Epithelial cell of prostate (primary cell): Measurements from ENCODE around the gene DGKH.
"Not testable (repeated sequence)": the region's sequence is repeated elsewhere in the genome, so short reads cannot be mapped to it uniquely, and the experiment has no call there.

ENCODE experiments used
- DNase-seq: peaks from one replicate; pipeline ENCODE4 v3.0.0-alpha.2; 2011; ENCODE audit warnings: low read depth, low spot score
- H3K27ac ChIP-seq: fragments of 450-650 bp; 2 replicates; pipeline ENCODE4 v1.5.1; 2017; ENCODE audit warnings: mild to moderate bottlenecking

Gene DGKH

DNA sequence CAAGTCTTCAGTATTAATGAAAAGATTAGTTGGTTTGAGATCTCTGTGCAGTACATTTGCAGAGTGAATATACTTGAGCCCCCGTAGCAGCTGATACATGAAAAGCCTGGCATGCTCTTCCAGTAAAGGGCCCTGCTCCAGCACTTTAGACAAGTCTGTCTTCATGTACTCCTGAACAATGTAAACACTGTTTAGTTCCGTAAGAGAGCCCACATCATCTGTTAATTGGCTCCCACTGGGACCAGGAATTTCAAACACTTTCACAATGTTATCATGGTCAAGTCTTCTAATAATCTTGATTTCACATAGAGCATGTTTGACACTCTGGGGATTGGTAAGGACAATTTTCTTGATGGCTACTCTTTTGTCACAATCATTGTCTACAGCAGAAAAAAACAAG is 22.2 kb downstream of the DGKH start:
- DNase-seq, H3K27ac ChIP-seq: not testable (repeated sequence)

DNA sequence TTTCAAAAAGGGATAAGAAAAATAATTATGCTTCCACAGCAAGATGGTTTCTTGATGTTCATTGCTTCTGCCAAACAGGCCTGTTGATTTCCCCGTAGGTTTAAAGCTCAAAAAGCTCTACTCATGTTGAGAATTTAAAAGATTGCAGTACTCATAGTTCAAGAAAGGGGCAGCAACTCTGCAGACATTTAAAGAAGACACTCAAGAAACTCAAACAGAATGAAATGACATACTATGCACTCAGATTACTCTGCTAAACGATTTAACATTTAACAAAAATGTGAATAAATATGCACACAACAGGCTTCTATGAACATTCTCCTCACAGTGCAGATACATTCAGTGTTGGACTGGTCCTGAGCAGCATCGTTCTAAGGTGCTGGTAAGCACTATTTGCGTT is 22.7 kb downstream of the DGKH start:
- not testable (repeated sequence) for H3K27ac ChIP-seq, DNase-seq

DNA sequence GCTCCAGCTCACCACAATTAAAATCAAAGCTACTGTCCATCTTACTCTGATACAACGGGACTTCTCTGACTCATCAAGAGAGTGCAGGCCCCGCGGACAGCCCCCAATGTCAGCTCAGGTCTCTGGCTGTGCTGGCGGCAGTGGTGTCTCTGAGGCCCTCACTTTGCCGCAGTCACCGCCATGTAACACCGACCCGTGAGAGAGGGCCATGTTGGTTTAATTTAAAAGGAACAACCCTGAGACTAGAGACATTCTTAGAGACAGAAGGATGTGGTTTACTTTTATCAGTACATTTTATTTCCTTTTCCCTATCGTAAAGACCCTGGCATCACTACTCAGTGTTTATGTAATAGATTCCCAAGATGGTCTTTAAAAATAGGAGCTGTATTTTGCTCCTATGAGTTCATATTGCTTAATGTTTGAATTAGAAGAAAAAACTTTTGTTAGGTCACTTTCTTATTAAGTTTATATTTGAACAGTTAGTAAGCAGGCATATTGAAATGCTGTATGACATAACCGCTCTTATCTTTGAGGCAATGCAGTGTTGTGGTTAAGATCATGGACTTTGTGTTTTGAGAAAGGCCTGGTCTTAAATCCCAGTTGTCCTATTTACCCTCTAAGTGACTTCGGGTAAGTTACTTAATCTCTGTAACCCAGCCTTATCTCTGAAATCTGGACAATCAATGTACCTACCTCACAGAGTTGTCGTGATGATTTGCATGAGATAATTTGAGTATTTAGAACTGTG is 23.4 kb downstream of the DGKH start:
- DNase-seq = no peak
- H3K27ac ChIP-seq = no peak overlapping the region

DNA sequence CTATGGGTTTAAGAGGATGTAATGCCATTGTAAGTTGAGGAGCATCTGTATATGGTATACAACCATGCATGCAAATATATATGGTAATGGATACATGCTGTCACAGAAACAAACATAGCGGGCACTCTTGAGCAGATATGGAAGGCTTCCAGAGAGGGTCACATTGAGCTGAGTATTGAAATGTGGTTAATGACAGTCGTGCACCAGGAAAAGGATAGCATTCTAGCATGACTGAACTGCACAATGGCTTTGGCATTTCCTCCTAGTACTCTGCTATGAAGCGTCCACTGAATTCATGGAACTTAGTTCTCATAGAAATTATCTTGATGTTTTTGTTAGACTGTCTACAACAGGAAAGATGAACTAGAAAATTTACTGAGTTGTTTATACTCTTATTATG is 25.2 kb downstream of the DGKH start:
- H3K27ac ChIP-seq = no peak overlapping the region
- no peak for DNase-seq

DNA sequence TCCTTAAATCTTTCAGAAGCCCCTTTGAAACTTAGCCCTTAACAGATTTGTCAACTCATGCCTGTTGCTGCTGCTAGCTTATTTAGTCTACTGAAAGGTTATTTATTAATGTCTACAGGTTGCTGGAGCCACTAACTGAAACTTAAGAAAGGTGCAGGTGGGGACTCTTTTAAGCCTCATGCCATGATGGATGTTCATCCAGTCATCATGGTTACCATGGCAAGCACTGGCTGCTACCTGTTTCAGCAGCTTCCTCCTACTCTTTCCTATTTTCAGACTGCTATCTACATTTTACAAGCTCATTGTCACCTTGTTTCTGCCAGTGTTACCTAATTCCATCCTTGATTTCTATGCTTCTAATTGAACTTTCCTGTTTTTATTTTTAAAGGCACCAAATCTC is 27.1 kb downstream of the DGKH start:
- no peak overlapping the region for H3K27ac ChIP-seq
- no peak for DNase-seq

DNA sequence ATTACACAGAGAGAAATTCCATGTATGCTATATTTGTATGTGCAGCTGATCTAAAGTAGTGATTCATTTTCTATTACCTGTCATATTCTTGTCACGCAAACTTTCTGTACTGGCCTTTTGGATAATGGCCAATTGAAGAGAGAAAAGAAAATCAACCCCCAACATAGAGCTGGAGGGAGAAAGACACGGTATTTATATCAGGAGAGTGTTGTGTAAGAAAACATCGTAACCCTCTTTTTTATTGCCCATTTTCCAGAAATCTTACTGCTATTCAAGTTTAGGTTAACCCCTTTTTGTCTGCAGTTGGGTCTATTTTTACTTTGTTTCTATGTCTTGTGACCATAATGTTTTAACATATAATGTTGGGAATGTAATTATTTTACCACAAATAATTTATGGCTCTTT is 27.9 kb downstream of the DGKH start:
- DNase-seq = no peak
- H3K27ac ChIP-seq = no peak overlapping the region

DNA sequence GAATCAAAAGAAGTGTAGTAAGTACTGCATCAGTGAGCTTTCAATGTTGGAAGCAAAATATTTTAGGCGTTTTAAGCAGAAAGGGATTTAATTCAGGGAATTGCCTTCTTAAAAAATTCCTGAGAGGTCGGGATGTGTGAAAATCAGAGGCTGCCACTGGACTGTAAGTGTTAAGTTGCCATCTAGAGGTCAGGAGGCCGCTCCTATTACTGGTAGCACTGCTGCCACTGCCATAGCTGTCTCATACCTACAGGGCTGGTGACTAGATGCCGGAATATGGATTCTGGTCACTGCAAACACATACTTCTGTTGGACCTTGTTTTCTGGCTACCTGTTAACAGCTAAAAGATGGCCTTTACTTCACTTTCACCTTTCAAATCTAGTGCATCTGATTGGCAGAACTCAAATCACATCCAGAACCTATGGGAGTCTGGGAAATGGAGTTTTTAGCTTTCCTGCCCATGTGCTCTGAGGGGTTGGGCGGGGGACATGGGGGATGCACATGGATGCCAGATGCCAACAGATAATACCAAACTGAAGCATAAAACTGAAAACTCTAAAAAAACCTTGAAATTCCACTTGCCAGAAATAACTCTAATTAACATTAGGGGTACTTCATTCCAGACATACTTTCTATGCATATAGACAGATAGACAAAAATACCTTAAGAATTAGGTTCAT is 29.8 kb downstream of the DGKH start:
- DNase-seq = no peak
- no peak overlapping the region for H3K27ac ChIP-seq

DNA sequence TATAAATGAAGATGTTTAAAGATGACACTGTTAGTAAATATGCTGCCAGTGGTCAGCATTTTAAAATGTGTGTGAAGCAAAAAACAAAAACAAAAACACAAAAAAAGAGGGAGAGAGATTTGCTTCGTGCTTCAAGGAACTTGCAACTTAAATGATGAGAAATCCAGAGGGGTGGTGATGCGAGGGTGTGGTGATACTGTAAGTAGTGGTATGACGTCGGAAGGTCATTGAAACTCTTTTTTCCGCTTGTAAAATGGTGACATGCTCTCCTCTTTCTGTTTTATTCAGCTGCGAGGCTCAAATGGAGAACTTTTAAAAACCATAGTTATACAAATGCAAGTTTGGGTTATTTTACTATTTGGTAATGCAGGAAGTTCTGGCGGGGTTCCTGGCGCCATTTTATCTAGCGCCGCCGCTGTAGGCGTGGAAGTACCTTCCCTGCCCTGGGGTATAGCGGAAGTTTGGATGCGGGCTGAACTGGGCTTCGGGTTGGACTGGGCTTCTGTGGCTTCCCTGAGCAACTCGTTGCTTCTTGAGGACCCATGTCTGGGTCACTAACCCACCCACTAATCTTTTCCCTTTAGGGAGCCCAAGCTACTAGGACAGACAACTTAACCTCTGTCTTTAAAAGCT is 34.8 kb downstream of the DGKH start:
- no peak for DNase-seq
- H3K27ac ChIP-seq = no peak overlapping the region

DNA sequence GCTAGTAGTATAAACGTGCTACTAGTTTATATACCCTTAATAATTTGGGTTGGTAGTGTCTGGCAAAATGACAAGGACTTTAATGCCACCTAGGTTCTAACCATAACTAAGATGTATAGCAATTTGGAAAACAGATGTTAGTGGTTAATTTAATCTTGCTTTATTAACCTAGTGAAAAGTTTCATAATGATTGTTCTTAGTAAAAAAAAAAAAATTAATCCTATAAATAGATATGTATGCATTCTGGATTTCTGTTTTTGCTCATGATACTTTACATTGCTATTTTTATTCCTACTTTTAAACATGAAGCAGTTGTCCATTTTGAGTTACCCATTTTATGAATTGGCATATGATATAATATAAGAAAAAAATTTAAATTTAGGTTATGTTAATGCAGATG is 36.3 kb downstream of the DGKH start:
- no peak overlapping the region for H3K27ac ChIP-seq
- DNase-seq = no peak

DNA sequence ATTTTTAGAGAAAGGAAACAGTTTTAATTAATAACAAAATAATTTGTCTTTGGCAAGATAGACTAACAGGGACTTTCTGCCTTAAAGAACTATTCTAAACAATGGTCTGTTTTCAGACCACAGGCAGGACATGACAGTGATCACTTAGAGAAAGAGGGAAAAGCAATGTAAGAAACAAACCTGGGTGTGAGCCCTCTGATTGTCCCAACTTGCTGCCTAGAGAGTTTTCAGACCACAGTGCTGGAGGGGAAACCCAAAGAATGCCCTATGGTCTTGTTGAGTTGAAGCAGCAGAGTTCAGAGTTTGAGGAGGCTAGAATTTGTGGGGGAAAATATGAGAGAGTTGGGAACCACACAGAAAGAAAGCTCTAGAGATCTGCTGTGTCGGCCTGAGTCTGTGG is 38.1 kb downstream of the DGKH start:
- no peak overlapping the region for H3K27ac ChIP-seq
- DNase-seq = no peak

DNA sequence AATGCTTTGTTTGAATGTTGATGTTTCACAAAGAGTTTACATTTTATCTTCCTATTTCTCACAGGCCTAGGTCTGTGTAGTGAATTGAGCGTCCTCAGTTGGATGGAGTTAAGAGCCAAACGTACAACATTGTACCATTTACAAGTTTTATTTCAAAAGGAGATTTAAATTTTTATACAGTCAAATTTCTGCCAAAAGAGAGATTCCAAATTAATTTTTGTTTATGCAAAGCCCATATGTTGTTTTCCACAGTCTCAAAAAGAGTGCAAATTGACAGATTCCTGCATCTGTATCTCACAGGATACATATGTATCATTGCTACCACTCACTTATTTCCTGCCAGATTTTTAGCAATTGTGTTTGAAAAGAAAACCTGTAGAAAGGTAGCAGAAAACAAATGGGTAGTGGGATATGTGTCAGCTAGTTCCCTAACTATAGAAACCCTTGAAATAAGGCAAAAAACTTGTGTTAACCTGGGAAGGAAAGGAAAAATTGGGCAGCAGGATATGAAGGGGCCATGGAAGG is 46.1 kb downstream of the DGKH start:
- no peak for DNase-seq
- no peak overlapping the region for H3K27ac ChIP-seq

DNA sequence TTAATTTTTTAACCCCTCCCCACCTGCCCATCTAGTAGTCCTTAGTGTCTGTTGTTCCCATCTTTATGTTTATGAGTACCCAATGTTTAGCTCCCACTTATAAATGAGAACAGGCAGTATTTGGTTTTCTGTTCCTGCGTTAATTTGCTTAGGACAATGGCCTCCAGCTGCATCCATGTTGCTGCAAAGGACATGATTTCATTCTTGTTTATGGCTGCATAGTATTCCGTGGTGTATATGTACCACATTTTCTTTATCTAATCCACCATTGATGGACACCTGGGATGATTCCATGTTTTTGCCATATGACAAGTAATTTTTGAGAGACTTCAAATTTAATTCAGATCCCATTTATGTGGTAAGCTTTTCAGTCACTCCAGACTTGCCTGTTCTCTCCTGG is 47.8 kb downstream of the DGKH start:
- not testable (repeated sequence) for DNase-seq, H3K27ac ChIP-seq

DNA sequence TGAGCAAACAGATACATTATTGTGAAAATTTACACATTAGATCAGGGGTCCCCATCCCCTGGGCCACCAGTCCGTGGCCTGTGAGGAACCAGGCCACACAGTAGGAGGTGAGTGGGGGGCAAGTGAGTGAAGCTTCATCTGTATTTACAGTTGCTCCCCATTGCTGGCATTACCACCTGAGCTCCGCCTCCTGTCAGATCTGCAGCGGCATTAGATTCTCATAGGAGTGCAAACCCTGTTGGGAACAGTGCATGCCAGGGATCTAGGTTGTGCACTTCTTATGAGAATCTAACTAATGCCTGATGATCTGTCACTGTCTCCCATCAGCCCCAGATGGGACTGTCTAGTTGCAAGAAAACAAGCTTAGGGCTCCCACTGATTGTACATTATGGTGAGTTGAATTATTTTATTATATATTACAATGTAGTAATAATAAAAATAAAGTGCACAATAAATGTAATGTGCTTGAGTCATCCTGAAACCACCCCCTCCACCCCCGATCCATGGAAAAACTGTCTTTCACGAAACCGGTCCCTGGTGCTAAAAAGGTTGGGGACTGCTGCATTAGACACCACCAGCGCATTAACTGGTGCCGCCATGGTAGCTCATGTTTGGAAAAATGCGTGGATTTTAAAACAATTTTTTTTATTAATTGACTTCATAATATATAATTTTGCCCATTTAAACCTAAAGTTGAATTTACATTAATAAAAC is 51.7 kb downstream of the DGKH start:
- no peak overlapping the region for H3K27ac ChIP-seq
- no peak for DNase-seq

DNA sequence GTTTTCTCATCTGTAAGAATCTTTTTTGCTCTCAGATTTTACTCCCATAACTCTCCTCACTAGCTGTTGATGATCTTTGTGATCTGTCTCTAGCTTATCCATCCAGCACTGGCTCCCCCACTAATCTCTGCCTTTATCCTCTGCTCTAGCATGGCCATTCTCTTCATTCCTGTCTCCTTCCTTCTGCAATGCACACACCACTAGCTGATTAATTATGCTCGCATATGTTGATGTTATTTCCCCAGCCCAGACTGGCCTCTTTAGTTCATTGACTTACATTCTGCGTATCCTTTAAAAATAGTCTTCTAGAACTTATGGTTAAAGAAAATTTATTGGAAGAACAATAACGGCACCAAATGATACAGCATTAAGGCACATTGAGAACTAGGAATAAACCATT is 52.5 kb downstream of the DGKH start:
- no peak overlapping the region for H3K27ac ChIP-seq
- no peak for DNase-seq

DNA sequence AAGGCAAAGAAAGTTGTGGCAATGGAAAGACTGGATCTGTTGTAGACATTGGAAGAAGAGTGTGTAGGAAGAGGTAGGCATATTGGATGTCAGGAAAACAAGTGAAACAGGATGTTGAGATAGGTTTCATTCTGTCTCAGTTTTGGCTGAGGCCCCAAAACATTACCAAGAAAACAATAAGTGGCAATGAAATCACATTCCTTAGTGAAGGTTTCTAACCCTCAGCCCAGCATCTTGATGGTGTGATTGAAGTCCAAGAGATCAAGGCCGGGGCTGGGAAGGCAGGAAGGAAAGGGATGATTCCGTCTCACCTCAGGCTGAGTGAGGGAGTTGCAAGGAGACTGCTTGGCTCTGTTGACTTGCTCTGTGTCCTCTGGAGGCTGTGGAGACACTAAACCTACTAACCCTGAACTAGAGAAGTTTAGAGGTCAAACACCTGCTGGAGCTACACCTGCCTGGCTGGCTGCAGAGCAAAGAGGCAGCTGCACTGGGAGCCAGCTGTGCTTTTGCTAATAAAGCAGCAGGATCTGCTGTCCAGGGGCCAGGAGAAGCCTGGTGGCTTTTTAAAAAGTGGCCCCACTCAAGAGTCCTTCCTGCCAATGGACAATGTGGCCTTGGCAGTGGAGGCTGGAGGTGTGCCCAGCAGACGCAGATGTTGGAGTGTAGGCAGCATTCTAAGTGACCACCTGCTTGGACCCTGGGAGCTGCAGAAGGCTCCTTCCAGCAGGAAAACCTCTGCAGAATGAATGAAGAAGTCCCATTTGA is 53.6 kb downstream of the DGKH start:
- H3K27ac ChIP-seq = no peak overlapping the region
- no peak for DNase-seq

DNA sequence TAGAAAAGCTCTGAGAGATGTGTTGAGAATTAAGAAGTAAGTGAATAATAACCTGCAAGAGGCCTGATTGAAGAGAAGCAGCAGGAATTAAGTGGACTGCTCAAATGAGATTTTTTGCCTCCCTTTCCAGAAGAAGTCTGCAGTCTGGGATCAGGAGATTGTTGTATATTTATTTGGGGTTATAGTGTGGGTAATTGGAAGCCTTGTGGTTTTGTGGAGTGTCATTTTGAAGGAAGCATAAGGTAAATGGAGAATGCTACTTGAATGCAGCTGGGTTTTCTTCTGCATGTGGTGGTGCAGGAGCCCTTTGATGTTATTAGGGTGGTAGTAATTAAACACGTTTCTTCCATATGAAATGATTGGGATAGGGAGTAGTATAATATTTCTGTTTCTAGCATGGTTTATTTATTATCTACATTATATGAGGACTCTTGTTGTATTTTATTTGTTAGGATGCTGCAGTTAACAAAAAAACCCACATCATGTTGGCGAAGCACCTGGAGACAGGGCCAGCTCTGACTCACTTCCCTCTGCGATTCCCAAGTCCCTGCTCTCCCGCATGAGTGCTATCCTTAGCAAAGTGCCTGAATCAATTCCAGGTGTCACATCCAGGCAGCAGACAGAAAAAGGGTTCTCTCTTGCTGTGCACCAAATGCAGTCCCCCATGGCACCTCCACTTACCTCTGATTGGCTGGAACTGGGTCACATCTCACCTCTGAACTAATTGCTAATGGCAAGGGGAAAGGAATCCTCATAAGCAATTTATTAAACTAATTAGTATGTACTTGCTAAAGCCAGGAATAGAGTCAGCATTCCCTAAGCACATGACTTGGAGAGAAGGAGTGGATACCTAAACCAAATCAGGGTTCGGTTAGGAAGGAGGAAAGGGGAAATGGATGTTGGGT is 54.8 kb downstream of the DGKH start:
- DNase-seq = no peak
- no peak overlapping the region for H3K27ac ChIP-seq

DNA sequence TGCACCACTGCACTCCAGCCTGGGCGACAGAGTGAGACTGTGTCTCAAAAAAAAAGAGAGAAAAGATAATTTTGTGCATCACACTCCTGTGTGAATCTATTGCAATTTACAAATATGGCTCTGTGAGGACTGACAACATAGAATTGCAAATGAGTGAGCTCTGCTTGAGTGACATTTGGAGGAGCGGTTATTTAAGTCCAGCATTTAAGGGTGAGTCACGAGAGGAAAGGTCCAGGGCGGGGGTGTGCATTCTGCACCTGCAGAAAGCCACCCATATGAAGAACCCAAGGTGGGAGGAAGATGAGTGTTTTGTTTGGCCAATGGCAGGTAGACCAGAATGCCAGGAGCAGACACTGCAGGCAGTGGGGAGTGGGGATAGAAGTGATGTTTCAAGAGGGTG is 58.5 kb downstream of the DGKH start:
- no peak for DNase-seq
- H3K27ac ChIP-seq = peak overlapping the region; percentile 68

DNA sequence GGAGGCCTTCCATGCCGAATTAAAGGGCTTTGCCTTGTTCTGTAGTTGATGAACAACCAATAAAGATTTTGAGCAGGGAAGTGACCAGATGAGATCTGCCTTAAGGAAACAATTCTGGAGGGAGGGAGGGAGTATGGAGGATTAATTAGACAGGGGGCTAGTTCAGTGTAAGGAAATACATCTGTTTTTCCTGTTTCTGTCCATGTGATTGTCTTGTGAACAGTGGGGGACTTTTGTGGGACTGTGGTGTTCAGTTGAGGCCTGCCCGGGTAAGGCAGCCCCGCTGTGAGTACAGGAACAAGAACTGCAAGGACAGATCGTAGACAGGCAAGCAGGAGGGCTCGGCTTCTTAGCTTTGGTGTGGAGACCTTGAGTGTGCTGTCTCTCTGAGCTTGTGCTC is 59.0 kb downstream of the DGKH start:
- no peak overlapping the region for H3K27ac ChIP-seq
- no peak for DNase-seq

DNA sequence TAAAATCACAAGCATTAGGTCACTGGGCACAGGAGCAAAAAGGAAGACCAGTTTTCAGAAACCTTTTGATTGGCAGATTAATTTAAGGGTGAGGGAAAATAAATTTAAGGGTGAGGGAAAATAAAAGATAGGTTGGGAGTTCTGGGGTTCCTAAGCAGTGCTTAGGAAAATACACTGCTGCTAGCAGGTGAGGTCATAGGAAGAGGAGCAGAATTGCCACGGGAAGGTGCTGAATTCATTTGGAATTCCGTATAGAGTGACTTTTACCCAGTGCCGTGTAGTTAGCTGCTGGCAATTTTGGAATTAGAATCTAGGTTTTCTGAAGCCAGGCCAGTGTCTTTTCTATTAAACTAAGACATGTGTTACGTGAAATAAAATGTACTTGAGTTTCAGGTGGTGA is 59.8 kb downstream of the DGKH start:
- no peak for DNase-seq

More for the DNA sequence above, 59.8 kb downstream of the DGKH start:
- no peak overlapping the region for H3K27ac ChIP-seq
